Hindlimb muscle (tissue), 1 donor: ENCODE data around the gene NLN. TPM values are rescaled to one million over a fixed set of nuclear protein-coding genes. Genes with fewer than 3 reads are reported as not detected.

Source experiments
- DNase-seq: peaks from one replicate; pipeline ENCODE4 v3.0.0-alpha.2; 2013
- polyA plus RNA-seq: library from polyadenylated mRNA; unstranded; fragments of 120-200 nt; gene quantifications from one replicate; pipeline ENCODE4 v1.2.1, GENCODE V29; 2013; ENCODE audit not compliant: insufficient read length

The NLN gene
- polyA plus RNA-seq, 1 donor, result 20.2 TPM

- DNase-seq, result no peak
Observed at GRCh38 chr5:65876970-65877369, 155.0 kb downstream of the NLN start.

Other genes starting within 250 kb of the NLN start
- gene ADAMTS6, start 240.3 kb upstream of the NLN start, polyA plus RNA-seq, result 0.63 TPM
- gene CENPK, start 159.0 kb upstream of the NLN start, polyA plus RNA-seq, result 11.4 TPM
- 42.2 TPM for gene PPWD1, start 158.9 kb upstream of the NLN start, polyA plus RNA-seq
- gene TRIM23, start 97.9 kb upstream of the NLN start, polyA plus RNA-seq, result 20.0 TPM
- gene SHLD3, start 97.2 kb upstream of the NLN start, polyA plus RNA-seq, result 1.8 TPM
- gene TRAPPC13, start 97.2 kb upstream of the NLN start, polyA plus RNA-seq, result 19.6 TPM
- gene SGTB, start 96 bp upstream of the NLN start, polyA plus RNA-seq, result 8.4 TPM
- 42.5 TPM for gene ERBIN, start 204.4 kb downstream of the NLN start, polyA plus RNA-seq